Vagina (tissue), 2 donors: ENCODE results near the gene DHX15. TPM values are rescaled to one million over a fixed set of nuclear protein-coding genes. Genes with fewer than 3 reads are reported as not detected.

Experiments
- DNase-seq, 2 donors: peaks; one replicate each; pipeline ENCODE4 v3.0.0-alpha.2; 2017; ENCODE audit errors: extremely low spot score in 2 of 2
- H3K27ac ChIP-seq: fragments of 200-600 bp; sonication (generic); one replicate; pipeline ENCODE4 v1.5.1; 2019
- H3K27me3 ChIP-seq: fragments of 200-600 bp; sonication (generic); one replicate; pipeline ENCODE4 v1.5.1; 2019
- H3K36me3 ChIP-seq, 2 donors: fragments of 200-600 bp; sonication (generic); one replicate each; pipeline ENCODE4 v1.5.1; 2017 to 2019
- H3K4me1 ChIP-seq: fragments of 200-600 bp; sonication (generic); one replicate; pipeline ENCODE4 v1.5.1; 2019
- H3K4me3 ChIP-seq, 2 donors: fragments of 200-600 bp; sonication (generic); 1 replicate in 1 of 2; 2 replicates in 1 of 2; pipeline ENCODE4 v1.5.1; 2016 to 2019
- H3K9me3 ChIP-seq: fragments of 200-600 bp; sonication (generic); one replicate; pipeline ENCODE4 v1.5.1; 2019
- CTCF ChIP-seq, 3 experiments: fragments of 450-650 bp in 2 of 3; fragments of 200-600 bp in 1 of 3; sonication (generic) in 1 of 3; IDR thresholded peaks; one replicate each; pipeline ENCODE4 v1.5.1; 2017 to 2019; ENCODE audit warnings: antibody characterized with exemption in 3 of 3, mild to moderate bottlenecking in 2 of 3, moderate library complexity in 2 of 3
- POLR2A ChIP-seq, 2 donors: fragments of 450-650 bp; IDR thresholded peaks; one replicate each; pipeline ENCODE4 v1.6.1; 2017; ENCODE audit warnings: antibody characterized with exemption in 2 of 2, mild to moderate bottlenecking in 2 of 2, moderate library complexity in 2 of 2
- POLR2AphosphoS5 ChIP-seq, 2 donors: sonication (generic); formaldehyde crosslinking; IDR thresholded peaks; one replicate each; pipeline ENCODE4 v1.9.0; 2017; ENCODE audit warnings: antibody characterized with exemption in 2 of 2, mild to moderate bottlenecking in 2 of 2, low read depth in 1 of 2; ENCODE audit not compliant: insufficient read depth in 1 of 2
- intact Hi-C: fragments of 100-400 bp; cut with DNase I; formaldehyde crosslinking; loops from one replicate; pipeline ENCODE4 v1.15.1; 2023
- total RNA-seq: library from RNA; depleted of rRNA; stranded (reverse); fragments of >200 nt; gene quantifications from one replicate; pipeline ENCODE4 v1.2.3, GENCODE V29; 2016

DHX15 gene
- 140 TPM for total RNA-seq

- H3K9me3 ChIP-seq = no peaks in the 10 kb centered on the region
- H3K27me3 ChIP-seq = no peaks in the 10 kb centered on the region
- TF ChIP-seq POLR2A (IDR thresholded peaks at IDR 0.05) = peak in 1 of 2 donors; percentile 53
- TF ChIP-seq CTCF (IDR thresholded peaks at IDR 0.05) = no peak
- peak; percentile 71 to 91 for TF ChIP-seq POLR2AphosphoS5 (IDR thresholded peaks at IDR 0.05; ENCODE audit: insufficient read depth in 1 of 2, low read depth in 1 of 2)
- no peaks in the 10 kb centered on the region for H3K36me3 ChIP-seq
- intact Hi-C loops = no loop called here
- H3K27ac ChIP-seq = peak within 1 kb of the TSS; percentile 97
- DNase-seq = peak in 1 of 2 donors; percentile 98
- H3K4me3 ChIP-seq = peak within 1 kb of the TSS; percentile 76 to 91
- peaks cover 38% of the 10 kb centered on the region for H3K4me1 ChIP-seq
Observed at GRCh38 chr4:24584211-24584850, at the start of gene DHX15. TSS of gene DHX15 (minus strand) at chr4:24584554. CDS start at chr4:24584393, 161 bp downstream.

- intact Hi-C loops = no loop called here
- H3K9me3 ChIP-seq = no peaks in the 10 kb centered on the region
Observed at GRCh38 chr4:24632011-24632410, 47.7 kb upstream of the DHX15 start.

GRCh38 chr4:24630937-24631336 is 46.6 kb upstream of the DHX15 start:
- TF ChIP-seq POLR2A (IDR thresholded peaks at IDR 0.05) (no peak), CTCF (IDR thresholded peaks at IDR 0.05) (no peak), POLR2AphosphoS5 (IDR thresholded peaks at IDR 0.05; ENCODE audit: insufficient read depth in 1 of 2, low read depth in 1 of 2) (no peak)
- DNase-seq = no peak
- intact Hi-C loops = no loop called here
- Histone ChIP-seq H3K4me1 (no peaks in the 10 kb centered on the region), H3K9me3 (no peaks in the 10 kb centered on the region), H3K36me3 (no peaks in the 10 kb centered on the region), H3K27me3 (no peaks in the 10 kb centered on the region), H3K4me3 (no peak overlapping the region), H3K27ac (no peak overlapping the region)

More at GRCh38 chr4:24632011-24632410, 47.7 kb upstream of the DHX15 start:
- Histone ChIP-seq H3K27ac (no peak overlapping the region), H3K4me1 (no peaks in the 10 kb centered on the region), H3K36me3 (no peaks in the 10 kb centered on the region), H3K27me3 (no peaks in the 10 kb centered on the region), H3K4me3 (no peak overlapping the region)
- no peak for TF ChIP-seq CTCF (IDR thresholded peaks at IDR 0.05)
- no peak for TF ChIP-seq POLR2AphosphoS5 (IDR thresholded peaks at IDR 0.05; ENCODE audit: insufficient read depth in 1 of 2, low read depth in 1 of 2)
- no peak for TF ChIP-seq POLR2A (IDR thresholded peaks at IDR 0.05)
- DNase-seq = no peak

- H3K36me3 ChIP-seq = no peaks in the 10 kb centered on the region
- H3K27ac ChIP-seq = no peak overlapping the region
- intact Hi-C loops = no loop called here
- TF ChIP-seq CTCF (IDR thresholded peaks at IDR 0.05) (no peak), POLR2AphosphoS5 (IDR thresholded peaks at IDR 0.05; ENCODE audit: insufficient read depth in 1 of 2, low read depth in 1 of 2) (no peak), POLR2A (IDR thresholded peaks at IDR 0.05) (no peak)
- no peaks in the 10 kb centered on the region for H3K4me1 ChIP-seq
- no peaks in the 10 kb centered on the region for H3K9me3 ChIP-seq
- H3K4me3 ChIP-seq = no peak overlapping the region
- DNase-seq = no peak
- H3K27me3 ChIP-seq = no peaks in the 10 kb centered on the region
Observed at GRCh38 chr4:24625091-24625490, 40.7 kb upstream of the DHX15 start.

GRCh38 chr4:24624381-24624780 is 40.0 kb upstream of the DHX15 start:
- Histone ChIP-seq H3K36me3 (no peaks in the 10 kb centered on the region), H3K27ac (no peak overlapping the region), H3K27me3 (no peaks in the 10 kb centered on the region), H3K4me3 (no peak overlapping the region), H3K4me1 (no peaks in the 10 kb centered on the region), H3K9me3 (no peaks in the 10 kb centered on the region)
- DNase-seq = no peak
- TF ChIP-seq POLR2AphosphoS5 (IDR thresholded peaks at IDR 0.05; ENCODE audit: insufficient read depth in 1 of 2, low read depth in 1 of 2) = no peak
- no peak for TF ChIP-seq POLR2A (IDR thresholded peaks at IDR 0.05)
- no peak for TF ChIP-seq CTCF (IDR thresholded peaks at IDR 0.05)
- intact Hi-C loops = no loop called here
